Lower lobe of right lung (tissue), 2 donors: ENCODE data around the gene C2CD2L. TPM values are rescaled to one million over a fixed set of nuclear protein-coding genes. Genes with fewer than 3 reads are reported as not detected.

ENCODE experiments used
- ATAC-seq, 2 donors: fragments of 200-7000 bp; cut with Tn5 transposase; one replicate each; pipeline ENCODE4 v1.9.1; 2020 to 2022; ENCODE audit warnings: mild to moderate bottlenecking in 2 of 2, moderate library complexity in 2 of 2
- DNase-seq: peaks from one replicate; pipeline ENCODE4 v3.0.0-alpha.2; 2020
- H3K27ac ChIP-seq: fragments of 200-600 bp; one replicate; pipeline ENCODE4 v1.8.0; 2022
- H3K27me3 ChIP-seq: fragments of 200-600 bp; one replicate; pipeline ENCODE4 v1.8.0; 2022; ENCODE audit warnings: low read depth
- H3K36me3 ChIP-seq: fragments of 200-600 bp; one replicate; pipeline ENCODE4 v1.8.0; 2022; ENCODE audit warnings: mild to moderate bottlenecking
- H3K4me1 ChIP-seq: fragments of 200-600 bp; one replicate; pipeline ENCODE4 v1.8.0; 2022
- H3K4me3 ChIP-seq: fragments of 200-600 bp; one replicate; pipeline ENCODE4 v1.8.0; 2022; ENCODE audit warnings: mild to moderate bottlenecking
- H3K9me3 ChIP-seq: fragments of 200-600 bp; one replicate; pipeline ENCODE4 v1.8.0; 2022
- intact Hi-C: fragments of 100-400 bp; cut with DNase I; formaldehyde crosslinking; loops from one replicate; pipeline ENCODE4 v1.11.0; 2022
- total RNA-seq: library from RNA; stranded (reverse); fragmentation: NEBNext Ultra II Directional; extraction: Animal tissue kit (Norgen Biotek cat#: 25700); gene quantifications from one replicate; pipeline ENCODE4 v1.2.1, GENCODE V29; 2021
- TF ChIP-seq, protein P1 (sequence below): fragments of 200-600 bp; IDR thresholded peaks from one replicate; pipeline ENCODE4 v1.8.0; 2022; ENCODE audit warnings: antibody characterized with exemption, mild to moderate bottlenecking
- donor health status: DM: no; HTN: yes; CAD: no; lungs with severe emphysema.

Gene C2CD2L
- total RNA-seq, 1 donor from 2014 or later: 16.5 TPM

DNA sequence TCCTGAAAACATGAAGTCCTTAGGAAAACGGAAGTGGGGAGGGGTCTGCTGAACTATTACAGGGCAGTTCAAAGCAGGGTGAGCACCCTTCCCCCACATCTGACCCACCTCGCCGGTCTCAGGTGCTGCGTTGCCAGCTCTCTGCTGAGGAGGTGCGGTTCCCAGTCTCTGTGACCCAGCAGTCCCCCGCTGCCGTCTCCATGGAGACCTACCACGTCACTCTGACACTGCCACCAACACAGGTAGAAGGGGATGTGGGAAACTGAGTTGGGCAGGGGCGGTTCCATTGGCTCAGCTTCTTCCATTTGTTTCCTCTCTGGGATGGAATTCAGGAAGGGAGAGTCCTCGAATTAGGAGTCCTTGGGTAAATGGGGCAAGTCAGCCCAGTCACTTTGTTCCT lies 3.3 kb downstream of the C2CD2L start:
- no peak for ATAC-seq
- Histone ChIP-seq H3K36me3 (peaks cover 56% of the 10 kb centered on the region), H3K9me3 (no peaks in the 10 kb centered on the region), H3K27me3 (no peaks in the 10 kb centered on the region), H3K4me3 (no peak overlapping the region), H3K27ac (no peak overlapping the region), H3K4me1 (peaks cover 35% of the 10 kb centered on the region)
- TF ChIP-seq, protein P1, sequence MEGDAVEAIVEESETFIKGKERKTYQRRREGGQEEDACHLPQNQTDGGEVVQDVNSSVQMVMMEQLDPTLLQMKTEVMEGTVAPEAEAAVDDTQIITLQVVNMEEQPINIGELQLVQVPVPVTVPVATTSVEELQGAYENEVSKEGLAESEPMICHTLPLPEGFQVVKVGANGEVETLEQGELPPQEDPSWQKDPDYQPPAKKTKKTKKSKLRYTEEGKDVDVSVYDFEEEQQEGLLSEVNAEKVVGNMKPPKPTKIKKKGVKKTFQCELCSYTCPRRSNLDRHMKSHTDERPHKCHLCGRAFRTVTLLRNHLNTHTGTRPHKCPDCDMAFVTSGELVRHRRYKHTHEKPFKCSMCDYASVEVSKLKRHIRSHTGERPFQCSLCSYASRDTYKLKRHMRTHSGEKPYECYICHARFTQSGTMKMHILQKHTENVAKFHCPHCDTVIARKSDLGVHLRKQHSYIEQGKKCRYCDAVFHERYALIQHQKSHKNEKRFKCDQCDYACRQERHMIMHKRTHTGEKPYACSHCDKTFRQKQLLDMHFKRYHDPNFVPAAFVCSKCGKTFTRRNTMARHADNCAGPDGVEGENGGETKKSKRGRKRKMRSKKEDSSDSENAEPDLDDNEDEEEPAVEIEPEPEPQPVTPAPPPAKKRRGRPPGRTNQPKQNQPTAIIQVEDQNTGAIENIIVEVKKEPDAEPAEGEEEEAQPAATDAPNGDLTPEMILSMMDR: no peak
- intact Hi-C loops: no loop called here
- DNase-seq: no peak

DNA sequence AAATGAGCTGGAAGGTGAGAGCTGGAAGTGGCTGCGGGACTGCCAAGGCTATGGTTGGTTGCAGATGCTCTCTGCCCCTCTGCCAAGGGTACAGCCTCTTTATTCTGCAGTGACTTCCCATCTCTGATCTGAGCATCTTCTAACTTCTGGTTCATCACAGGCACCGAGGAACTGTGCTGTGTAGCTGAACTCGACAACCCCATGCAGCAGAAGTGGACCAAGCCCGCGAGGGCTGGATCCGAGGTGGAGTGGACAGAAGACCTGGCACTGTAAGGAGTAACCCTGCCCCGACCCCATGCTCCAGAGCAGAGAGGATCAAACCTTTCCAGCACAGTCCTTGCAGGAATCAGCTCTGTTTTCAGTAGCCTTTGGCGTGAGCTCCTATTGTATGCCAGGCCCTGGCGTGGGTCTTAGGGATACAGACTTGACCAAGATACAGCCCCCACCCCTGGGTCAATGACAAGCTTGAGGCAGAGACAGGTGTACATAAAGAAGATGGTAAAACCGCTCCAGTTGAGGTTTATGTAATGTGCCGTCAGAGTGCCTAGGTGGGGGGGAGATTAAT lies 4.3 kb downstream of the C2CD2L start:
- peaks cover 29% of the 10 kb centered on the region for H3K4me1 ChIP-seq
- H3K4me3 ChIP-seq: no peak overlapping the region
- DNase-seq (no peak), ATAC-seq (no peak)
- no peaks in the 10 kb centered on the region for H3K9me3 ChIP-seq
- intact Hi-C loops: no loop called here
- TF ChIP-seq, protein P1: no peak
- no peaks in the 10 kb centered on the region for H3K27me3 ChIP-seq
- H3K27ac ChIP-seq: no peak overlapping the region
- H3K36me3 ChIP-seq: peaks cover 65% of the 10 kb centered on the region

DNA sequence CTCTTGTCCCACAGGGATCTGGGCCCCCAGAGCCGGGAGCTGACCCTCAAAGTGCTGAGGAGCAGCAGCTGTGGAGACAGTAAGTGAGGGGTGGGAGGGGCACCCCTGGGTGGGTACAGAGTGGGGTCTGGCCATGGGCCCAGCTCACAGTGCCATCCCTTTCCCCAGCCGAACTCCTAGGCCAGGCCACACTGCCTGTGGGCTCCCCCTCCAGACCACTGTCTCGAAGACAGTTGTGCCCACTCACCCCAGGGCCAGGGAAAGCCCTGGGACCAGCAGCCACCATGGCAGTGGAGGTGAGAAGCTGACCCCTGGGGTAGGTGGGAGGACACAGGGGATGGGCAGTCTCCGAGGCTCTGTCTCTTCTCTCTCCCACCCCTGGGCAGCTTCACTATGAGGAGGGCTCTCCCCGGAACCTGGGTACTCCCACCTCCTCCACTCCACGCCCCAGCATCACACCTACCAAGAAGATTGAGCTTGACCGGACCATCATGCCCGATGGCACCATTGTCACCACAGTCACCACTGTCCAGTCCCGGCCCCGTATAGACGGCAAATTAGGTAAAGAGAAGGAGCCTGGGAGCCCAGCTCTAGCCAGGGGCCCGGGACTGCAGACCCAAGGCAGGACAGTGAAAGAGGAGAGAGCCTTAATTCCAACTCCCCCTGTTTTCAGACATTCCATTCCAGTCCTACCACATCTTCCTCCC lies 5.3 kb downstream of the C2CD2L start:
- no peaks in the 10 kb centered on the region for H3K9me3 ChIP-seq
- H3K27me3 ChIP-seq: no peaks in the 10 kb centered on the region
- ATAC-seq: no peak
- peaks cover 65% of the 10 kb centered on the region for H3K36me3 ChIP-seq
- DNase-seq: no peak
- peaks cover 25% of the 10 kb centered on the region for H3K4me1 ChIP-seq
- H3K4me3 ChIP-seq: no peak overlapping the region
- intact Hi-C loops: no loop called here
- H3K27ac ChIP-seq: no peak overlapping the region
- TF ChIP-seq, protein P1: no peak

DNA sequence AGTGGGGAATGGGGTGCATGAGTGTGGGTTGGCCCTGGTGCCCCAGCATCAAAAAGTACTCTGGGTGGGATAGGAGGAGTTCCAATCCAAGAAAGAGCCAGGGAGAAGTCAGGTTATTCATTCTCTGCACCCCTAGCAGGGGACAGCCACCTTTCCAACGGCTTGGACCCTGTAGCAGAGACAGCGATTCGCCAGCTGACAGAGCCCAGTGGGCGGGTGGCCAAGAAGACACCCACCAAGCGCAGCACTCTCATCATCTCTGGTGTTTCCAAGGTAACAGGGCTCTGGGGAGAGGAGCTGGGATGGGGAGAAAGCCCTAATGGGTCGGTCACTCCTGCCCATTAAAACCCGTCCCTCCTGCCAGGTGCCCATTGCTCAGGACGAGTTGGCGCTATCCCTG lies 6.6 kb downstream of the C2CD2L start:
- Histone ChIP-seq H3K4me1 (peaks cover 19% of the 10 kb centered on the region), H3K9me3 (no peaks in the 10 kb centered on the region), H3K36me3 (peaks cover 72% of the 10 kb centered on the region), H3K27me3 (no peaks in the 10 kb centered on the region), H3K4me3 (no peak overlapping the region), H3K27ac (no peak overlapping the region)
- TF ChIP-seq, protein P1: no peak
- intact Hi-C loops: no loop called here
- ATAC-seq (no peak), DNase-seq (no peak)

DNA sequence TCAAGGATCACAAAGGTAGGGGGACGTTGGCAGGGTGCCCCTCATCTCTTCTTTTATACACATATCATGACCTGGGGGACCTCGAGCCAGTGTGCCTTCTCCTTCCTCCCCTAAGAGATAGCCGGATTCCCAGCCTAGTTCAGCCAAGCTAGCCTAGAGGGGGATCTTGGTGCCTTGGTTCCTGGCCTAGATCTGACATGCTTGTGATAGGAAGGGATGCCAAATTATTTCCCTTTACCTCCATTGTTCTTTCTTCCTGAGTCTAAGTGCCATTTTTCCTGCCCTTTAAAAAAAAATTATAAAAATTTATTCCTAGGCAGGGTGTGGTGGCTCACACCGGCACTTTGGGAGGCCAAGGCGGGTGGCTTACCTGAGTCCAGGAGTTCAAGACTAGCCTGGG lies 7.2 kb downstream of the C2CD2L start:
- peaks cover 13% of the 10 kb centered on the region for H3K4me1 ChIP-seq
- no peak overlapping the region for H3K4me3 ChIP-seq
- ATAC-seq: no peak
- H3K27me3 ChIP-seq: no peaks in the 10 kb centered on the region
- intact Hi-C loops: no loop called here
- H3K9me3 ChIP-seq: no peaks in the 10 kb centered on the region
- TF ChIP-seq, protein P1: no peak
- DNase-seq: no peak
- H3K36me3 ChIP-seq: peaks cover 72% of the 10 kb centered on the region
- H3K27ac ChIP-seq: no peak overlapping the region
